Activated CD8-positive, alpha-beta memory T cell treated with anti-CD3 and anti-CD28 coated beads for 36 hours (primary cell): Measurements from ENCODE around the gene OTX1. TPM values are rescaled to one million over a fixed set of nuclear protein-coding genes. Genes with fewer than 3 reads are reported as not detected.

Source experiments
- CTCF ChIA-PET: fragments of 350-600 bp; sonication (Branson Sonifier 250); formaldehyde crosslinking; loops from one replicate; lab custom pipeline; 2021; ENCODE audit warnings: antibody characterized with exemption; lab: Charles Lee
- POLR2A ChIA-PET: fragments of 350-600 bp; sonication (Branson Sonifier 250); formaldehyde crosslinking; loops from one replicate; lab custom pipeline; 2021; ENCODE audit warnings: antibody characterized with exemption; lab: Charles Lee
- total RNA-seq, 2 experiments: library from RNA; stranded (reverse); gene quantifications; one replicate each; pipeline ENCODE4 v1.2.3, GENCODE V29; 2021

Gene OTX1
- total RNA-seq, 2 experiments from 2014 or later: 0.13 TPM; not detected in 1

DNA sequence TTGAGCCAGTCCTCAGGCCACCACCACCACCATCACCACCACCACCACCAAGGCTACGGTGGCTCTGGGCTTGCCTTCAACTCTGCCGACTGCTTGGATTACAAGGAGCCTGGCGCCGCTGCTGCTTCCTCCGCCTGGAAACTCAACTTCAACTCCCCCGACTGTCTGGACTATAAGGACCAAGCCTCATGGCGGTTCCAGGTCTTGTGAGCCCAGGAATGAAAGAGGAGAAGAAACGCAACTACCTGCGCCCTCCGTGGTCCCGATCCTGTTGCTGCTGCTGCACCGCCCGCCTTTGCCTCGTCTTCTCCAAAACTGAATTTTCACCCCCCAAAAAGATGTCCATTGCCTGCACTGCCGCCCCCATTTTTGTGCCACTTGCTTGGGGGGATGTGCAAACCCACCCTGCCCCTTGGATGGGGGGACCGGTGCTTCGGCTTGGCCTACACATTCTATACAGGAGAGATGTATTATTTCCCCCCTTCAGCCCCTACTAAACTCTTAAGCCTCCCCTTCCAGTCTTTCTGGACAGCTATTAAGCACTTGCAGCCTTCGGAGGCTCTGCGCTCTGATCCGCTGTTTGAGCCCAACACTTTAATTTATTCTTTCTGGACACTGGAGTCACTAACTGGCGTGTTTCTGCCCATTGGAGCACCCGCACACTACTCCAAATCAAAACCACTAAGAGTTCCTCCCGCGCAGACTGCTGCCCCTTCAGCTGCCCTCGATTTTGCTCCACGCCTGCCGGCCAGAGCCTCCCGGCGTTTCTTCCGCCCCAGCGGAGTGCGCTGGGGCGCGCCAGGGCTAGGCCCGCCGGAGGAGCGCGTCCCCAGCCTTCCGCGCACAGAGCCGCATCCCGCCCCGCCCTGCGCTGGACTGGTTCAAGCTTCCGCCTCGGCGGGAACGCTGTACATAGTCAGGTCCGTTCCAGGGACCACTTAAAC, 5.7 kb downstream of the OTX1 start:
- POLR2A ChIA-PET: no interaction called here

DNA sequence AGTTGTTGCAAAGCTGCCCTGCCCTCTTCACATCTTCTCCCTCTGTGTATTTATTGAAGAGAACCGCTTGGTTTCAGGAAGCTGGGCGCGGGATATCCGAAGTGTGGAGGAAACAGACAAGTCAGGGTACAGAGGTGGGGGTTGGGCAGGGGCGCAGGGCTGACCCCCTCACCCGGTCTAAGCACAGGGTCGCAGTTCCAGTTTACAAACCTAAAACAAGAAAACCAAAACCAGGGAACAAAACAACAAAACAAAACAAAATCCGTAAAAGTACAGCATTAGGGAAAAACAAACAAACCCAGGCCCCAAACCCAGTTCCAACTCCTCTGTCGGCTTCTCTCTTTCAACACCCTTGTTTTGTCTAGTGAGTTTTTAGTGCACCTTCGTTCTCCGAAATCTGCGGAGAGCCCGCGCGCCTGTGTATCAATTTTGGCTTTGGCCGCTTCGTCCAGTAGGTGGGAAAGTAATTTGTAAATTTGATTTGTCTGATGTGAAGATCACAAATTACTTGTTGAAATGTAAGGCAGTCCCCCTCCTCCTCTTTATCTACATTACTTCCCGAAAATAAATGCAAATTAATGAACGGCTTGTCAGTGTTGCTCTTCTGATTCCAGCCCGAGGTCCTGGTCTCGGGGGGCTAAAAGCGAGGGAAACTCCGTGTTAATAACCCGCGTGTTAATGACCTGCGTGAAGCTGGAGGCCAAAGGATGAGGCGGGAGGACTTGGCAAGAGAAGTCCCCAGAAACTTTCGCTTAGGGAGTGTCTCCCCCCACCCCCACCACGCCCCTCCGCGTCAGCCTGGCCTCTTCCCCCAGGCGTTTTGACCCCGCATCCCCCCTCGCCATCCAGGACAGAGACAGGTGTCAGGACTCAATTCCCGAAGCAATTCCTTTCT, 6.9 kb downstream of the OTX1 start:
- CTCF ChIA-PET: no interaction called here
- POLR2A ChIA-PET: no interaction called here

More for the DNA sequence above, 5.7 kb downstream of the OTX1 start:
- CTCF ChIA-PET: no interaction called here

DNA sequence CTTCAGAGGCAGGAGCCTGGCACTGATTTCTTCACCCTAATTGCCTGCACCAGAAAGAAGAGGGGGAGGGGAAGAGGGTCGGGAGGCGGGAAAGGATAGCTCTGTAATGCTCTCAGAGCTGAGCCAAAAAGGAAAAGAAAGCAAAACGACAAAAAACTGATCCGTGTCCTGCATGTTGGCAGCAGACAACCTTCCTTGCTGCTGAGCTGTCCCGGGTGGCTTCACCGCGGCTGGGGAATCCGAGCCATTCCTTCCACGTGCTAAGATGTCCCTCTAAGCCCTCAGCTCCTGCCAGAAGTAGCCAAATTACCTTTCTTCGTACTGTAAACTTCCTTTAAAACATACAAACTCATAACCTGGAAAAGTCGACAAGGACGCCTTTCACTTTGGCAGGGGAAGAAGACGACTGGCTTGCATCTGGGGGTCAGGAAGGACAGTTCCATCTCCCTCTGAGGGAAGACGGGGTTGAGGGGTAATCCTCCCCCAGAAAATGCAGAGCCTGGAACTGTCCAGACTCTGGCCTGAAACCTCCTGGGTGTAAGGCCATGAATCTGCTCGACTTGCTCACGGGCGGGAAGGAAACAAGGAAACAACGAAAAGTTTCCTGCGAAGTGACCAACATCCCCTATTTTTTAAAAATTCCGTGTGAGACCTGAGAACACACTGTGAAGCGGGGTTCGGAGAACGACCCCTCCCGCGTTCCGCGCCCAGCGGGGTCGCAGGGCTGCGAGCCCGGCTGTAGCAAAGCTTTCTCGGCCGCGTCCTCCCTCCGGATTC, 7.7 kb downstream of the OTX1 start:
- CTCF ChIA-PET: no interaction called here
- POLR2A ChIA-PET: no interaction called here

DNA sequence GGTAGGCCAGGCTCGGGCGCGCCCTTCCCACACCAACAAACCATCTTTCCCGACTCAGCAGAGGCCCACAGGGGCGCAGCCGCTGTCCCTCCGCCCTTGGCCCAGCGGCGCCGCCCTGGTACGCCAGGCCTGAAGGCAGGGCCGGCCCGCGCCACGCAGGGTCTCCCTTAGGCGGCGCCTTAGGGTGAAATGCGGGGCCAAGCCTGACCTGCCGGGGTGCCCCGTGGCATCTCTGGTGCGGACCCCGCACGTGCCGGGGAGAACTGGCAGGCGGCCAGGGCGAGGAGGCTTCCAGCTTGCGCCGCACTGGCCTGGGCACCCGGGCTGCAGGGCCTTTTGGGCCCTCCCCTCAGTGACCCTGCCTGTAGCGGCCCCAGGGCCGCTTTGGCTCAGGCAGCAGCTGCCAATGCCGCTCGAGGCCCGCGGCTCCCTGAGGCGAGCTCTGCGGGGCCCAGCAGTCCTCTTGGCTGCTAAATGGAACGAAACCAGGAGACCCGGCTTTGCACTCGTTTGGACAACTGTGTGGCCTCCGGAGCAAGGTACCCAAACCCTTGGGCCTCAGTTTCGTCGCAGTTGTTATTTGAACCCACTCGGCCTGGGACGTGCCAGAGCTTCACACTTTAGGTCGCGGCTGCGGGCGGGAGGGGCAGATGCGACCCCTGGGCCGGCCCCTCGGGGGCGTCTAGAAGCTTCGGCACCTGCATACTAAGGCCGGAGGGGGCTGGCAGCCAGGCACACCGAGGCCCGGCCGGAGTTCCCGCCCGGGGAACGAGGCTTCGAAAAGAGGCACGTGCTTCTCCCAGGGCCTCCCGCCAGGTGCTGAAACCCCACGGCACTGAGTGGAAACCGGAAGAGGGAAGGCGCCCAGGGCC, 8.5 kb downstream of the OTX1 start:
- ChIA-PET CTCF (no interaction called here), POLR2A (no interaction called here)

DNA sequence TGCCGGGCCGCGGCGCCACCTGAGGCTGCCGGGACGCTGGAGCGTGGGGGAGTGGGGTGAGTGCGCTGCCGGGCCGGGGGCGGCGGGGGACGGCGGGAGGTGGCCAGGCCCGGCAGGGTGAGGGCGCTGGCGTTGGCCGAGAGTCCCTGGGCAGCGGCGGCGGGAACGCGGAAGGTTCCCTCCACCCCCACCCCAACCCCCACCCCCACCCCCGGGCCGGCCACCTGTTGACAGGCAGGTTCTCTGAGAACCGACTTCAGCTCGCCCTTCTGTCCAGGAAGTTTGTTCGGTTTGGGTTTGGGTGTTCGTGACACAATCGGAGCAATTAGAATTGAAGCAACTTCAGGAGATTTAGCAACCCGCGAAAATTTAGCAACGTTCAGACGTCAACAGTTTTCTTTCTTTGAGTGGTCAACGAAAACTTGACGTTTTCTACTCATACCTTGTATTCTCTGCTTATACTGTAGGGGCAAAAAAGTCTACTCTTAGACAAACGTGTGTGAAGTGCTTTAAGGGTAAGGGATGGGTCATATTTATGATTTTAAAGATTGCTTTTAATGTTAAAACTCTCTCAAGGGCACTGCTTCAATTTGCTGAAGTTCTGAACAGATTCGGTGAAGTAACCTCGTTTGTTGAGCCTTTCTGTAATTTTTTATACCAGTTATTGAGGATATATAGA, 9.3 kb downstream of the OTX1 start:
- CTCF ChIA-PET: no interaction called here
- POLR2A ChIA-PET: no interaction called here

DNA sequence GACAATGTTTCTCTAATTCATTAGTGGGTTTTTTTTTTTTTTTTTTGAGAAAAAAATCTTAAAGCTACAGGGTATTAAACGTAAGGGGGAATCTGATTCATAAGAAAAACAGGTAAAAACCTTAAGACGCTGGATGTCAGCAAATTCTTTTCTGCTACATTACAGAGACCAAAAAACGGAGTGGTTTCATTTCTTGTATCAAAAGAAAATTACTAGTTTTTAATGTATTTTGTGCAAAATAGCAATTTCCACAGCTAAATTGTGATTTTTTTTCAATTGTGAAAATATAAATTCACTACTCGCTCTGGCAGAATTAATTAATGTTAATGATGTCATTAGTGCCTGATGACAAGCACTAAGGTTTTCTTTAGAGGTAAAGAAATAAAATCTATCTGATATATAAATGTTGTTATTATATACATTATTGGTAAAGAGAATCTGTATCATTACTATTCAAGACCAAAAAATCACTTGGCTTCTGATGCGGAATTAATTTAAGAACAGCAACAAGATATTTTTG, 9.9 kb downstream of the OTX1 start:
- CTCF ChIA-PET: no interaction called here
- POLR2A ChIA-PET: no interaction called here

DNA sequence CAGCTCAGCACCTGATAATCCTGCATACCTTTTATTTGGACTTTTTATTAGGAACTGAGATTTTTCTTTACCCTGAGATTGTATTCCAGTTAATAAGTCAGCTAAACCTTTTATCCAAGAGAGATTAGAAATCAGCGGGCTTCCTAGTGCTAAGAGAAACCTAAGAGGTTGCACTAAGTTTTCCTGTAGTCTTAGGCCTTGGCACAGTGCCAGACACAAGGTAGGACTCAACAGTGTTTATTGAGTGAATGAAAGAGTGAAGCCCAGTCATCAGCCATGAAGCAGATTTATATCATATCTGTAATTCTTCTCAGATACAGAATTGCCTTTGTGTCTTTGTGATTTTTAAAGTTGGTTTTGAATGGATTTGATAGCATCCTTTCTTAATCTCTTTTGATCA, 13.6 kb downstream of the OTX1 start:
- CTCF ChIA-PET: no interaction called here
- POLR2A ChIA-PET: no interaction called here

DNA sequence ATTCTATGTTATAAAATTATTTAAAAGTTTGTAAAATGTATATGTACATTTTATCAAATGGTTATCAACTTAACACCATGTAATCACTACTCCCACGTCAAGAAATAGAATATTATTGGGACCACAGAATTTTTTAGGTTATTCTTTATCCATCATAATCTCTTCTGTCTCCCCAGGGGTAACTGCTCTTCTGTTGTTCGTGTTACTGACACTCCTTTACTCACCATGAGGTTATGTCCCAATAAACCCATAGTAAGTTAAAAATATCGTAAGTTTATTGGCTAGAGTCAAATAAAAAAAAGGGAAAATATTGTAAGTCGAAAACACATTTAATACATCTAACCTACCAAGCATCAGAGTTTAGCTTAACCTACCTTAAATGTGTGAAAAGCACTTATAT, 14.0 kb downstream of the OTX1 start:
- CTCF ChIA-PET: no interaction called here
- POLR2A ChIA-PET: no interaction called here

DNA sequence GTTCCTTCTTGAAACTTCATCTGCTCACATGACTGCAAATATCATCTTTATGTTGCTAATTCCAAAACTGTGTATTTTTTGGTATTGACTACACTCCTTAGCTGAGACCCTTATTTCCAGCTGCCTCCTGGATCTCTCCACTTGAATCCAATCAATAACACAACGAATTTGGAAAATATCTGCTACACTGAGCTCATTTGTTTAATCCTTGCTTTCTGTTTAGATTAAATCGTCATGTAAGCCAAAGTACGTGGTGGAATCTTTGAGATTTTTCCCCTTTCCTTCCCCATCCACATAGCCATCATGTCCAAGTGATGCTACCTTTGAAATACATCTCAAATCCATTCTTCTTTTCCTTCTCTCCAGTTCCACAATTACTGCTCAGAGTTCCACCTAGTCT, 15.6 kb downstream of the OTX1 start:
- CTCF ChIA-PET: interaction anchor here (0.6 kb wide), 1 partner anchor 8 kb away, joined by 3 read pairs; no protein-coding TSS in a partner anchor
- POLR2A ChIA-PET: no interaction called here

DNA sequence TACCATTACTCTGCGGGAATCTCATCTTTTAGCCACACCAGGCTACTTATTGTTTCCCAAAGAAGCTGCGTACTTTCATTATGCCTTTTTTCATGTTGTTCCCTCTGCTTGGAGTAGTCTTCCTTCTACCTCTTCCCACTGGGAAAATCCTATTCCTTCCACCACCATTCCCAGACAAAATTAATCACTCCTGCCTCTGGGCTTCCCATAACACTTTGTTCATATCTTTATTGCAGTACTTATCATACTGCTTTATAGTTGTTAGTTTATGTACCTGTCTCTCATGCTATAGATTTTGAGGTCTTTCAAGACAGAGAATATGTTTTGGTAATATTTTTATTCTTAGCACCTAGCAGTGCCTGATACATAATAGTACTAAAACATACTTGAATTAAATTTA, 16.2 kb downstream of the OTX1 start:
- ChIA-PET POLR2A (no interaction called here), CTCF (interaction anchor here (0.6 kb wide), 1 partner anchor 8 kb away, joined by 3 read pairs; no protein-coding TSS in a partner anchor)

DNA sequence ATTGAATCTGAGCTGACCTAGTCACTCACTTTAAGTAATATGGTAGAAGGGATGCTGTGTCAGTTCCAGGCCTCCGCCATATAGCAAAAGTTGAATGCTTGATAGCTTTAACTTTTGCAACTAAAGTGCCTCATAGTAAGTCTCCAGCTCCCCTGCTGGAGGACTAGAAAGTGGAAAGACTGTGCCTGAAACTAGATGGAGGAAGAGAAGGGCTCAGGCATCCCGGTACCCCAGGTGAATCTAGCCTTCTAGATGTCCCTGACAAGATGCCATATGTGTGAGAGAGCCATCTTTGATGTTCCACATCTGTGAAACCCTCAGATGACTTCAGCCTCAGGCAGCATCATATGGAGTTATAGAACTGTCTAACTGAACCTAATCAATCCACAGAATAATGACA, 21.0 kb downstream of the OTX1 start:
- POLR2A ChIA-PET: no interaction called here
- CTCF ChIA-PET: no interaction called here

DNA sequence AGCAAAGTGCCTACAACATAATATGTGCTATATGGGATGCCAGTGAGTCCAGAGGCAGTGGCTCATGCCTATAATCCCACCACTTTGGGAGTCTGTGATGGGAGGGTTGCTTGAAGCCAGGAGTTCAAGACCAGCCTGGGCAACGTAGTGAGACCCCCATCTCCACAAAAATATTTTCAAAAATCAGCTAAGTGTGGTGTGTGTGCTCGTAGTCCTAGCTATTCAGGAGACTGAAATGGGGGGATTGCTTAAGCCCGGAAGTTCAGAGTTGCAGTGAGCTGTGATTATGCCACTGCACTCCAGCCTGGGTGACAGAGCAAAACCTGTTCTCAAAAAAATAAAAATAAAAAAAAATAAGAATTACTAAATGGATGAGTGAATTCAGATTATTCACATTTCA, 23.4 kb downstream of the OTX1 start:
- ChIA-PET CTCF (no interaction called here), POLR2A (interaction anchor here (0.7 kb wide), 1 partner anchor 23 kb away, joined by 3 read pairs; no protein-coding TSS in a partner anchor)

DNA sequence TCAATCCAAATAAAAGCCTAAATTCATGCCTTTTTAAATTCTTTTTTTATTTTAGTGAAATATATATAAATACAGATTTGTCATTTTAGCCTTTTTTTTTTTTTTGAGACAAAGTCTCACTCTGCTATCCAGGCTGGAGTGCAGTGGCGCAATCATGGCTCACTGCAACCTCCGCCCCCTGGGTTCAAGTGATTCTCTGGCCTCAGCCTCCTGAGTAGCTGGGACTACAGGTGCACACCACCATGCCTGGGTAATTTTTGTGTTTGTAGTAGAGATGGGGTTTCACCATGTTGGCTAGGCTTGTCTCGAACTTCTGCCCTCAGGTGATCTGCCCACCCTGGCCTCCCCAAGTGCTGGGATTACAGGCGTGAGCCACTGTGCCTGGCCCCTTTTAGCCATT, 23.8 kb downstream of the OTX1 start:
- CTCF ChIA-PET: interaction anchor here (0.7 kb wide), 1 partner anchor 8 kb away, joined by 3 read pairs; no protein-coding TSS in a partner anchor
- POLR2A ChIA-PET: interaction anchor here (0.7 kb wide), 1 partner anchor 23 kb away, joined by 3 read pairs; no protein-coding TSS in a partner anchor

DNA sequence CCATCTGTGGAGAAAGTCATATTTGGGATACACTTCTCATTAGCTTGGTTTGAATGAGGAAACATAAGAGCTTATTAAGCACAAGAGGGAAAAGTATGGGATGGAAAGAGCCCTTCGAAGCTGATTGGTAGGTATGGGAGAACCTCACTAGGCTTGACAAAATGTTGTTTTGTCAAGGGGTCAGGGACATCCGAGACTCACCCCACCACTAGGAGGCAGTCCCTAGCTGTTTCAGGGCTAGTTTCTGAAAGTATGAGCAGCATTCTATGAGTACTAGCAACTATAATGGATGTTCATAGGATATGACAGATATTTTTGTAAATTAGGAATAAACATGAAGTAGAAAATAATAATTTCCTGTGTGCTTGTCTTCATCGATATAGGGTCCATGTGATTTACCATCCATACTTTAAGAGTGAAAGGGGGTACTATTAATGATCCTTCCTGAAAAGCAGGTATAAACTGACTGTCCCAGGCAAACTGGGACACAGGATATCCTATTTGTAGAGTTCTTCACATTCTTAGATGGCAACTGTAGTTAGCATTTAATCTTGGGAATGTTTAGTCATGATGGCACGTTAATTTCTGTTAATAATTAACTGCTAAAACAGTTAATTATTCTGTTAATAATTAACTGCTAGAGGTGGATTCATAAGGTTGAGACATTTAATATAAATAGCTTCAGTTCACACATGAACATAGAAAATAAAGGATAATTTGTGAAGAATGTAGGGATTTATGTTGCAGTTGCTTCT, 28.4 kb downstream of the OTX1 start:
- POLR2A ChIA-PET: no interaction called here
- CTCF ChIA-PET: no interaction called here

DNA sequence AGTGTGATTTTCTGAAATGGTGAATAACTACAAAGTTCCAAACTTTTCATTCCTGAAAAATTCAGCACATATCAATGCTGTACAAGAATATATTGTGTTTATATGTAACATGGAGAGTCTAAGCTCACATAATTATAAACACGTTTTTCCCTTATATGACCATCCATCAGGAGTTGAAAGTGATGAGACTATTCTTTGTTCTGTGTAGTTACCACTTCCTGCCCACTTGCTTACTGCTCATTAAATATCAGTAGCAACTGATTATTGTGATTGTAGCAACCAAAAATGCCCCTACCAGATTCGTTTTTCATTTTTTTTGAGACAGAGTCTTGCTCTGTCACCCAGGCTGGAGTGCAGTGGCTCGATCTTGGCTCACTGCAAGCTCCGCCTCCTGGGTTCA, 30.8 kb downstream of the OTX1 start:
- POLR2A ChIA-PET: no interaction called here
- CTCF ChIA-PET: no interaction called here

DNA sequence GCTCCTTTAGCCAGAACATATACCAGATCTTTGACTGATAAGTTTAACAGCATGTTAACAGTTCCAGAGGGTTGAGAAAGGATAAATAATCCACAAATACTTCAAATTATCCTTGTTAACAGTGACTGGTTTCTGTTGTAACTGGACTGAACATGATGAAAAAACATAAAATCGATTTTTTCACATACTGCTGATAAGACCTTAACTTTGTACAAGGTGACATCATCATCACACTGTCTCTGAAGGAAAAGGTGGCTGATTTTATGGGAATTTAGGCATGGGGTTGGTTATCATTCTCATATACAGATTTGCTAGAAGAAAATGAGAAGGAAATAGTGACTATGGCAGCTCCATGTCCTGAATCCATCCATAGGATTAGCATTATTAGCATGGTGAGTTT, 36.1 kb downstream of the OTX1 start:
- CTCF ChIA-PET: no interaction called here

DNA sequence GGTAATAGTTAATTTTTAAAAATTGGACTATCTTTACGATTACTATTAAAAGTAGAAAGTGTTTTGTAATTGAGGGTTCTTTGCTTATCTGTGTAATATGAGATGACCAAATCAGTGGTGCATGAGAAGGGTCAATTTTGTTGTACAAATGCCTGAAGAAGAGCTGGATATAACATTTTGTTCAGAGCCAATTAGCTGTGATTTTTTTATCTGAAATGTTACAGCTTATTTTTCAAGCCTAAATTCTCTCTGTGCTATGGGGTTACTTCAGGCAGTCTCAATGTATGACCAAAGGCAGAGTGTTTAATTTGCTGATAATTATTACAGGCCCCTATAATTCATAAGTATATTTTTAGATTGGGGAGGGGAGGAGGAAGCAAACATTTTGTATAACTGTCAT, 41.8 kb downstream of the OTX1 start:
- ChIA-PET POLR2A (no interaction called here), CTCF (no interaction called here)

More for the DNA sequence above, 36.1 kb downstream of the OTX1 start:
- POLR2A ChIA-PET: no interaction called here
